ENCODE results near the gene ZNF467.

Gene ZNF467

GRCh38 chr7:149770728-149771636 is 2.4 kb downstream of the ZNF467 start:
- DNase-seq (ENCODE audit: low read depth), result no peak

GRCh38 chr7:149769915-149770314 is 3.5 kb downstream of the ZNF467 start:
- DNase-seq (ENCODE audit: low read depth), result no peak

GRCh38 chr7:149768931-149769330 is 4.5 kb downstream of the ZNF467 start:
- DNase-seq (ENCODE audit: low read depth), result no peak

- no peak for DNase-seq (ENCODE audit: low read depth)
These were observed 6.3 kb downstream of the ZNF467 start for GRCh38 chr7:149767068-149767467.

GRCh38 chr7:149766135-149766675 is 7.2 kb downstream of the ZNF467 start:
- DNase-seq (ENCODE audit: low read depth), result no peak

GRCh38 chr7:149765399-149766121 is 7.8 kb downstream of the ZNF467 start:
- no peak for DNase-seq (ENCODE audit: low read depth)

- DNase-seq (ENCODE audit: low read depth), result no peak
These were observed 8.6 kb downstream of the ZNF467 start for GRCh38 chr7:149764481-149765398.

- DNase-seq (ENCODE audit: low read depth), result no peak
These were observed 9.7 kb downstream of the ZNF467 start for GRCh38 chr7:149763563-149764240.

GRCh38 chr7:149762610-149763009 is 10.8 kb downstream of the ZNF467 start:
- DNase-seq (ENCODE audit: low read depth), result no peak

- DNase-seq (ENCODE audit: low read depth), result no peak
These were observed 11.3 kb downstream of the ZNF467 start for GRCh38 chr7:149762089-149762488.

GRCh38 chr7:149761307-149761706 is 12.1 kb downstream of the ZNF467 start:
- DNase-seq (ENCODE audit: low read depth), result no peak

- DNase-seq (ENCODE audit: low read depth), result no peak
These were observed 12.8 kb downstream of the ZNF467 start for GRCh38 chr7:149760538-149760937.

GRCh38 chr7:149759093-149759860 is 14.1 kb downstream of the ZNF467 start:
- DNase-seq (ENCODE audit: low read depth), result no peak

GRCh38 chr7:149753375-149754233 is 19.8 kb downstream of the ZNF467 start:
- no peak for DNase-seq (ENCODE audit: low read depth)

GRCh38 chr7:149752646-149753045 is 20.7 kb downstream of the ZNF467 start:
- no peak for DNase-seq (ENCODE audit: low read depth)

GRCh38 chr7:149751043-149751775 is 22.2 kb downstream of the ZNF467 start:
- DNase-seq (ENCODE audit: low read depth), result no peak

GRCh38 chr7:149750122-149750845 is 23.1 kb downstream of the ZNF467 start:
- no peak for DNase-seq (ENCODE audit: low read depth)
